Activated CD4-positive, alpha-beta T cell treated with anti-CD3 and anti-CD28 coated beads, Interleukin-10, Interleukin-2, amounts not matched to agents 100 ng/mL and 50 ng/mL, durations not matched to agents 16 hours and 8 hours (primary cell): Measurements from ENCODE around the gene EMP1.

Experiments
- DNase-seq: peaks from one replicate; pipeline ENCODE4 v3.0.0-alpha.2; 2020

EMP1 gene, protein sequence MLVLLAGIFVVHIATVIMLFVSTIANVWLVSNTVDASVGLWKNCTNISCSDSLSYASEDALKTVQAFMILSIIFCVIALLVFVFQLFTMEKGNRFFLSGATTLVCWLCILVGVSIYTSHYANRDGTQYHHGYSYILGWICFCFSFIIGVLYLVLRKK

DNA sequence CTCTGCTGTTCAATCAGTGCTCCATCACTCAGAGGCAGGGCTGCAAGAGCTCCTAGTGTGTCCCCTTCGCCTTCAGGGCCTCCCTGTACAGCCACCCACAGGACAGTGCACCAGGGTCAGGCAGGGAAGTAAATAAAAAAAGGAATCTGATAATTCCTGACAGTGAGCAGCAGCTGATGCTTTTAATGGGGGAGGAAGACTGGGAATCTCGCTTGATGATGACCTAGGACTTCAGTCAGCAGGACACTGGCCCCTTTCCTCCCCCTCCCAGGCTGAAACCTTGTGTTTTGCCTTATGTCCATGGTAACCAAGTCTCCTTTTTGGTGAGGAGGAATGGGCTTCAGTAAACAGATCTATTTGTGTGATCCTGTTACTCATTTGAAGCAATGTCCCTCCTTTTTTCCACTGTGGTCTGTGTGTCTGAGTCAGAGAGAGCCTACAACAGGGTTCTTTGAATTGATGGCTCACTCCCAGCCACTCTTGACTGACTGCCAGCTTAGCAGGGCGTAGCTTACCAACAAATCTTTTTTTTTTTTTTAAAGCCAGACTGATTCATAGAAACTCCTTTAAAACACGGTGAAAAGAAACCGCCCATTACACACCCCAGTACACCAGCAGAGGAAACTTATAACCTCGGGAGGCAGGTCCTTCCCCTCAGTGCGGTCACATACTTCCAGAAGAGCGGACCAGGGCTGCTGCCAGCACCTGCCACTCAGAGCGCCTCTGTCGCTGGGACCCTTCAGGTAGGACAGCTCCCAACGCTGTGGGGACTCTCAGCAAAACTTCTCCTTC is at the start of gene EMP1:
TSS of gene EMP1 (plus strand) at position 597 of the 792 bp plus-strand sequence. CDS start 14,785 bp downstream, outside the sequence.
- DNase-seq = peak; percentile 94

DNA sequence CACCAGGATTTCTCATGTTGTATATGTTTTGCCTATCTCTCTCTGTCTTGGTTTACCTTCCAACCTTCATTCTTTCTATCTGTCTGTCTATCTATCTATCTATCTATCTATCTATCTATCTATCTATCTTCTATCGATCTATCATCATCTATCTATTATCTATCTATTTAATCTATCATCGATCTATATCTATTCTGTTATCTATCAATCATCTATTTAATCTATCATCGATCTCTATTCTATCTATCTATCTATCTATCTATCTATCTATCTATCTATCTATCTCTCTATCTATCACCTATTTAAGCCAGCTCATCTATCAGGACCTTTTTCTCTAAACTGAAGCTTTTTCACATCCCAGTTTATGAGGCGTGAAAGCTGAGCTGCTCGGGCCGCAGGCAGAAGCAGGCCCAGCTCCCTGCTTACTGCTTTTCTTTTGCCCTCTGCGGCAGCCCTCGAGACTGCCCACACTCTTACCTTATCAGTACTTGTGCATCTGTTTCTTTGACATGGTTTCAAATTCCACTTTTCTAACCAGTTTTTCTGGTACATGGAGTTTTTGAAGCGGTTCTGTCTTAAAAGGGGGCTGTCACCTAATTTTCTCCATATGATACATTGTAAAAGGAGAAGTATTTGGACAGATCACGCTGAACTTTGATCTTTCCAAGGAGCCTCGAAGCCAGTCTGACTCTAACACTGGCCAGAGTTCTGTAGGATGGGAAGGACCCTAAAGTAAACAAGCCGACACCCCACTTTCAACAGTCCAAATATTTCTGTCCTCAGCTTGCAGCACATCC is 48.6 kb upstream of the EMP1 start:
- DNase-seq = no peak

DNA sequence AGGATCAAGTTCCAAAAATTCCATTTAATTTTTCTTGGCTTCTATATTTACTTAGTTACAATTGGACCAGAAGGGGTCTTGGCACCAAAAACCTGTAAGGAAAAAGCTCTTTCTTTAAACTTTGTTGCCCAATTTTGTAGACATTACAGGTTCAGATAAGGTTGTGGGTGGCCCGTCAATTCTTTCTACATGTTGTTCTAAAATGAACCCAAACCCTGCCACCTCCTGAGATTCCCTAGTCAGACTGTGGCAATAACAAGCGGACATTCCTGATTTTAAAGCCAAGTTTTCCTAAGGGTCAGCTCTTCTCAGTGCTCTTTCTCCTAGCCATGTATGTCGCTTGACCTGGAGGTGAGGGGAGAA is 48.1 kb upstream of the EMP1 start:
- DNase-seq = no peak

DNA sequence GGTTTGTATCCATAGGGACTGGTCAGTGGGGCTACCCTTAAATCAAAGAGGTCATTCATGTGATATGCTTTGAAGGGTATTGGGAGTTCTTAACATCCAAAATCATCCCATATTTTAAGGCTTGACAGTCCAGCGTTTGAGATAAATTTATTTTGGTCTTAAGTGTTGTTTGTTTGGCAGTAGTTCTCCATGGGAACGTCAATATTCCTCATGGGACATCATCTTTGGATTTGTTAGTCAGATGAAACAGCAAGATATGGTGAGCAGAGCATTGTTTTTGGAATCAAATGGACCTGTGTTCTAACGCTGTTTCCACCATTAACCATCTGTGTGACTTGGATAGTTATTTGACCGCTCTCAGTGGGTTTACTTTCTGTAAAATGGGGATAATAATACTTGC is 47.1 kb upstream of the EMP1 start:
- DNase-seq = no peak

DNA sequence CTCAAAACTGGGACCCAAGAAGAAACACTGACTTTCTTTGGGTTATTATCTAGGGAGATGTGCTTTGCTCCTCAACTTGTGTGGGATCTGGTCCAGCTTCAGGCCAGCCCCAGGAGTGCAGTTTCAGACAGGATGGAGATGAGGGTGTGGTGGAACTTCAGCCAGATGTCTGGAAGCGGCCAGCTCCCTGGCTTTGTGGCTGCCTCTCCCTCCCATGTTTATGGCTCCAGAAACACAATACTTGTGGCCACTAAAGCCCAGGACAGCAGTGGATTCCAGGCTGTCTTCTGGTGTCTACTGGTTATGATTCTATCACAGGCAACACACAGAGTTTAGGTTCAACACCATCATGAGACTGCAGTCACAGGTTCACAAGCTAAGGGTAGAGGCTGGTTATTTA is 44.2 kb upstream of the EMP1 start:
- DNase-seq = no peak

DNA sequence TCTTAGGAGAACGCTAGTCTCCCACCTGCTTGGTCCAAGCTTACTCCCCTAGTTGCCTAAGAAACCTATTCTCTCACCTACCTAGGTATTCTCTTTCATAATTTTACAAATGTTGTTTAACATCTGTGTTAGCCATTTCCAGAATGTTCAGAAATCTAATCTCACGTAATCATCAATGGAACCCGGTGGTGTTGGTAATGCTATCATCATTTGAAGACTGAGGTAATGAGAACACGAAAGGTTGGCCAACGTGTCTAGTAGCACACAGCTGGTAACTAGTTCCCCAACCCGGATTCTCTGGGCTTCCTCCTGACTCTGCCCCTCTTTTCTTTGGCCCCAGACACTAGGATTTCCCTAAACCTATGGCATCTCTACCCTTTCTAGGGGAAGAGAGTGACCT is 43.8 kb upstream of the EMP1 start:
- DNase-seq = no peak

DNA sequence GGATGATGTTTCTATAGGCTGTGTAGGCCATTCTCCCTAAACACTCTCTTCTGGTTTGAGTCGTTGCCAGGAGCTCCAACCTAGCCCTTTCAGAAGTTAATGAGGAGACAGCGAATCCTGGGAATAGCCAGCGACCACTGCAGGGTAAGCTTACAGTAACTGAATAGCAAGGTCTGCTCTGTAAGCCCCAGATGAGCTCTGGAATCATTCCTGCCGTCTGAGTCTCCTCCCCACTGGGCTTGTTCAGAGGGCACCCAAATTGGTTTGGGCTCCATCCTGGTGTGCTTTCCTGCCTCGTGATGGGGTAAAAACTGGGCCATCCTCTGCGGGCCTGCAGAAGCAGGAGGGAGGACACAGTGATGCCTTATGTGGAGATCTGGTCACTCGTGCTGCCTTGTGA is 43.3 kb upstream of the EMP1 start:
- DNase-seq = no peak

DNA sequence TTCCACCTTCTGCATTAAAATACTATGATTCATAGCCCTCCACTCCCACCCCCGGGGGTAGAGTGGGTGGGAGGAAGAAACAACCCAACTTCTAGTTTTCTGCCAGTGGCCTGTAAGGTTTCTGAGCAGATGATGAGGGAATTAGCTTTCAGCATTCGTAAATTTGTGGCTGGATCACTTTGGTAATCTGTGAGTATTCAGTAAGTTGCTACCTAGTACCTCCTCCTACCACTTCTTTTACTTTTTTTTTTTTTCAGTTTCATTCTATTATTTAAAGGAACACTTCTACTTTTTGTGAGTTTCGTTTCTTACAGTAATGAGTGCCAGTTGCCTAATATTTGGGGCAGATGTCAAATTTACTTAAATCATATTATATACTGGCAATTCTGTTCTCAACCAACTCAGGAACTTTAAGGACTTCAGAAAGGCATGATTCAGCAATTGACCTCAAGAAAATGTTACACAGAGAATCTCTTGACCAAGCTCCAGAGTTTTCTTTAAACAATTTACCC is 42.4 kb upstream of the EMP1 start:
- no peak for DNase-seq

DNA sequence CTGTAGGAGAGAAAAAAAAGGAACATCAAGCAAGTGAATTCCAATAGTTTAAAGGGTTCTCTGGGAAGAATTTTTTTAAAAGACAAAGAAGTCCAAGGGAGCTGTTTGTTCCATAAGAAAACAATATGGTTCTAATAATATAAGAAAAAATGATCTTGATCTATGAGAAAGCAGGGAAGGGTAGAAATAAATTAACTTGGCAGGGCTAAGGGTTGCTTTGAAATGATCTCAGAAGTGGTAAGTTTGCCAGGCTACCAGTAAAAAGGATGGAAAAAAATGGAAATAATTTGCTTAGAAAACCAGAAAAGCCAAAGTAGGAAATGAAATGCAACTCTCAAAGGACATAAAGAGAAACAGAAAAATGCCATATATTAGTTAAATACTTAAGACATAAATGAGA is 41.7 kb upstream of the EMP1 start:
- no peak for DNase-seq

DNA sequence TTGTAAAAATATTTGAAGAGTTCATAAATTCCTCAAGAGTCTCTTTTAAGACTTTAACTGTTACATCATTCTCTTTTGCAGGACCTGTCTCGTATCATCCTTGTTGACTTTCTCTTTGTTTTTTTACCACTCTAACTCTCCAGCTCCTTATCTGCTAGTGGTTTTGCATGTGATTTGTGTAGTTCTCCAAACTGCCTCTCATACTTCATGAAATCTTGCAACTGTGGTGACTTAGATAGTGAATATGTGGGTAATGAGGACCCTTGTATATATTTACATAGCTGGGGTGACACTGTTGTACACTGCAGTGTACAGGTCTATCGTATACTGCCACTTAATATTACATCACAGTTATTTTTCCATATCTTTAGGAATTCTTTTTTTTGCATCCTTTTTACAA is 40.2 kb upstream of the EMP1 start:
- DNase-seq = no peak

DNA sequence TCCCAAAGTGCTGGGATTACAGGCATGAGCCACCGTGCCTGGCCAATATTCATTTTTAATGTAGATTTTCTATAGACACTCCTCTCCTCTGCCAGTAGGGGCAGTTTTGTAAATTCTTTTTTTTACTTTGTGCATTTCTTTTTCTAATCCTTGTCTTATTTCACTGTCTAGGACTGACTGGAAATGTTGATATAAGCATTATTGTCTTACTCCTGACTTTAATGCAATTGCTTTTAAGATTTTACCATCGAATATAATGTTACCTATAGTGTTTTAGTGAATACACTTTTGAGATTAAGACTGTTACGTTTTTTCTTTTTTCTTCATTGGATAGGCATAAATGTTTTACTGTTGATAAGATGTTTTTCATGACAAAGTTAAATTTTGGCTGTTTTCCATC is 35.4 kb upstream of the EMP1 start:
- no peak for DNase-seq

DNA sequence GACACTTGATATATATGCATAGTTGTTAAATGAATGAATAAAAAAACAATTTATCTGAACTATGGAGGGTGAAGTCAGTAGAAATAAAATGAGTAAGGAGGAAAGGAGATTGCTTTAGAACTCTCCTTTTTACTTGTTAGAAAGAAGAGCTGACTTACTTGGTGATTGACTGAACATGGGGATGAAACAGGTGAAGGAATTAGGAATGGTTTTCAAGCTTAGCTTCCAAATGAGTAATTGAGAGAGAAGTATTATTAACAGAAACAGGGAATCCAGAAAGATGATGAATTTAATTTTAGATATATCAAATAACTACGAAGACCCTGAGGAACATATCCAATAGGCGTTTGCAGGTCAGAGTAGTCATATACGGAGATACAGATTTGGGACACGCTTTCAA is 33.6 kb upstream of the EMP1 start:
- no peak for DNase-seq

DNA sequence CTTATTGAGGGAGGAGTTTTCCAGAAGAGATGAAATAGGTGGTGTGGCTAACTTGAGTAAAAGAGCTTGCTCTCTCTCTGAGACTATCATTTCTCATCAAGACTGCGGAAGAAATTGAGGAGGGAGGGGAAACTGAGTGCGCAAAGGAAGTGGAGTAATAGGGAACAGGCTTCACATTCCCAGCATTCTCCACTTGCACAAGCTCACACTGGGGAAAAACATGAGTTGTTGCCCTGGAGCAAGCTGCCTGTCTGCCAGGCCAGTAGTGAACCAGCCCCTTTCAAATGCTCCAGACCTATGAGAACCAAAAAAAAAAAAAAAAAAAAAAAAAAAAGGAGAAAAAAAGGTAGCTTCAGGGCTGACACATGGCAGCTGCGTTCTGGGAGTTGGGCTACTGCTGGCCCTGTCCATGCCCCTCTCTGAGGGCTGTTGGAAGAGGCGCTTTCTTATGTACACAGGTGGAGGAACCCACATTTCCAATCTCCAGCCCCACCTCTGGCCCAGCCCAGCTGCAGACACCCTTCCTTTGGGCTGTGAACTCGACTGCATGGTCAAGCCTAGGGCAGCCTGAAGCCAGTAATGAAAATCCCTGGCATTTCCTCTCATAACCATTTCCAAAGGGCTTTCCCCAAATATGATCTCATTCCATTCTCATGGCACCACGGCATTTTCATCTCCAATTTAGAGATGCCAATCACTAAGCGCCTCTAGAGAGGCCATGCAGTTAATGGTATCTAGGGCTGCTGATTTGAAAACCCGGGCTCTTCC is 32.5 kb upstream of the EMP1 start:
- no peak for DNase-seq

DNA sequence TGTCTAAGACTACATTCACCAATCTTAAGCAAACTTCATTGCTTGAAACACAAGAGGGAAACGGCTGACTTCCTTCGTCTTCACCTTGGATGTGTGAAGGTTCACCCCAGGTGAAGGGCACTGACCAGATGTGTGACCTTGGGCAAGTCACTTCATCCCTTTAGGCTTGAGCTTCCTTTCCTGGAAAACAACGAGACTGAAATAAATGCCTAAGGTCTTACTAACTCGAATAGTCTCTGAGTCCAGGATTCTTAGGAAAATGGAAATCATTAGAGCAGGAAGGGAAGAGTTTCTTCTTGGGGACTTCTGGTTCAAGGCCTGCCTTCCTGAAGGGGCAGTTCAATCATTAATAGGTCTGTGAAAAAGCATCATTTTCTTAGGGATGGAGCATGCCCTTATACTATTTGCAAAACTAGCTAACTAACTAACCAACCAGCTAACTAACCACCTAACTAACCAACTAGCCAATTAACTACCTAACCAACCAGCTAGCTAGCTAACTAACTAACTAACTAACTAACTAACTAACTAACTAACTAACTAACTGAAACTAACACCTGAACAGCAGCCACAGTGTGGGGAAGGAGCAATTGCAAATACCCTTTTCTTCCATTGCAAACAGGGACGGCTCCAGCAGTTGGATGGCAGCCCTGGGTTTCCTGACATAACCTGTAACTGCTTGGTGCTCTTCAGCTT is 31.5 kb upstream of the EMP1 start:
- DNase-seq = no peak

DNA sequence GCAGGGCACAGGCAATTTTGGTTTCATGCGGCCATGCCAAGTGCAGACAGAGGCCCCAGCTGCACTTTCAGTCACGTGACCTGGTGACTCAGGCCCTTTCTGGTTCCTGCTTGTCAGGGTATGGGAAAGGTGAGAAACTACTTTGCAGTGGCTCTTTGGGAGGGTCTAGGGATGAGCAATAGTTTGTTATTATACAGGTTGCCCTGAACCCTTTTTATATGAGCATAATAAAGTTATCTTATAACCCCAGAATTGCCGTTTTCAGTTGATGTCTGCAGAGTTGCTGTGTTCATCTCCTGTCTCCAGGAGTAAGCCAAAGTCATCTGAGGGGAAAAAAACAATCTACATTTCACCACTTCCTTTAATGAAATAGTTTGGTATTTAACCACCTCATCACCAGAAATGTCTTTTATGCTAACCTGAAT is 30.9 kb upstream of the EMP1 start:
- DNase-seq = peak; percentile 93

DNA sequence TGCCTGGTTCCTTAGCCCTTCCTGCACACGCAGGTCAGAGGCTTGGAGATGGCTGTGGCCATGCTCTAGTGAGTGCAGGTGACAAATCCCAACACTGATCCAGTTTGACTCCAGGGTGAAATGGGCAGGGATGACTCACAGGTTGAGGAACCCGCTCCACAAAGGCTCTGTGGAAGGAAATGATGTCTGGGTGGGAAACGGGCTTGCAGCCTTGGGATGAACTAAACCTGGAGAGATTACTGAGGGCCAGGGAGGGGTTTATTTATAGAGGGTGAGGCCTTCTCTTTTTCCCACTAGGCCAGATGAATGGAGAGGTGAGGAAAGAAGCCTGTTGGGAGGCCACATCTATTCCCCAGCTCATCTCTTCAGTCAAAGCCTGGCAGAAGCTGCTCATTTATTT is 29.3 kb upstream of the EMP1 start:
- DNase-seq = no peak

DNA sequence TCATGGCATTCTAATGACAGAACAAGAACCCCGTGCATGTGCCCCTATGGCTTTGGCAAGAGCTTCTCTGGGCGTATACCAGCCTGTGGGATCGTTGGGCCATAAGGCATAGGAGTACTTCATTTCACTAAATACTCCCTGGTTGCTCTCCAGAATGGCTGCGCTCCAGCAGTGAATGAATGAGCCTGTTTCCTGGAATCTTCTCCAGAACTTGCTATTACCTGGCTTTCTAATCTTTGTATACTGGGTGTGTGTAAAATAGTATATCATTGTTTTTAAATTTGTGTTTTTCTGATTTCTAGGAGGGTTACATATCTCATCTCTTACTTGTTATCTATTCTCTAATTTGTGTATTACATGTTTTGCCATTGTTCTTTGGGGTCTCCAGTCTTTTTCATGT is 28.6 kb upstream of the EMP1 start:
- DNase-seq = no peak

DNA sequence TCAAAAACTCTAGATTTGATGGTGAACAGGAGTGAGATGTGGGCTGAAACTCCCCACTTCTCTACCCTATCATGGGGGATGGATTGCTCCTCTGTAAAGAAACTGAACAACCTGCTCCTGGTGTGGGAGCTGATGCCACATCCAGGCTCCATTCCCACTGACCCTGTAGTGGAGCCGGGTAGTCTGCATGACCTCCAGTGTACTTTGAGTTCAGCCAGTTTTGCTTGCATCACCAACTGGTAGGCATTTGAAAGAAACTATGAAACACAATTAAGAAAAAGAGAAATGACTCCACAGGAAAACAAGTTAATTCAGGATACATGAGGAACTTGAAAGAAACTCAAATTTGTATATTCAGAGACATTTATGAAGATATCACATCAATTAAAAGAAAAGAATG is 27.3 kb upstream of the EMP1 start:
- no peak for DNase-seq

DNA sequence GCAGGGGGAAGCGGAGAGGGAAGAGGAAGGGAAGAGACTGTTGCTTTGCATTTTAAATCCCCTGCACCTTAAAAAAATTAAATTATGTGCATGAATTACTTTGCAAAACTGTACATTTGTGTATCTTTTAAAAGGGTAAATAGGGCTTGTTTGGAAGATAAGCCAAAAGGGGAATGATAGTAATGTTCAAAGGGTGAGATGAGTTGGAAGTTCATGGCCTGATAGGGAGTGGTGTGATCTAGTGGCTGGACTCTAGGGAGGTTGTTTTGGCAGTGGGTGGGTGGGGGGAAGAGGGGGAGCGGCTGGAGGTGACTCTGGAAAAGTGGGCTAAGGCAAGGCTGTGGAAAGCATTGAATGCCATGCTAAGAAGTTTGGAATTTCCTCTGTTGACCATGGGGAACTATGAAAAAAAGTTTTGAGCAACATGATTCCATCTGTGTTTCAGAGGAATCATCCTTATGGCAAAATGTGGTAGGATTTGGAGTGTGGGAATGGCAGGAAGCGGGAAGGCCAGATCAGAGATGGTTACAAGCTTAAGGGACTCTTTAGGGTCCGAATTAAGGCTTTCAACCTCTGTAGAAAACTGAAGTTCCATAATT is 25.5 kb upstream of the EMP1 start:
- no peak for DNase-seq

DNA sequence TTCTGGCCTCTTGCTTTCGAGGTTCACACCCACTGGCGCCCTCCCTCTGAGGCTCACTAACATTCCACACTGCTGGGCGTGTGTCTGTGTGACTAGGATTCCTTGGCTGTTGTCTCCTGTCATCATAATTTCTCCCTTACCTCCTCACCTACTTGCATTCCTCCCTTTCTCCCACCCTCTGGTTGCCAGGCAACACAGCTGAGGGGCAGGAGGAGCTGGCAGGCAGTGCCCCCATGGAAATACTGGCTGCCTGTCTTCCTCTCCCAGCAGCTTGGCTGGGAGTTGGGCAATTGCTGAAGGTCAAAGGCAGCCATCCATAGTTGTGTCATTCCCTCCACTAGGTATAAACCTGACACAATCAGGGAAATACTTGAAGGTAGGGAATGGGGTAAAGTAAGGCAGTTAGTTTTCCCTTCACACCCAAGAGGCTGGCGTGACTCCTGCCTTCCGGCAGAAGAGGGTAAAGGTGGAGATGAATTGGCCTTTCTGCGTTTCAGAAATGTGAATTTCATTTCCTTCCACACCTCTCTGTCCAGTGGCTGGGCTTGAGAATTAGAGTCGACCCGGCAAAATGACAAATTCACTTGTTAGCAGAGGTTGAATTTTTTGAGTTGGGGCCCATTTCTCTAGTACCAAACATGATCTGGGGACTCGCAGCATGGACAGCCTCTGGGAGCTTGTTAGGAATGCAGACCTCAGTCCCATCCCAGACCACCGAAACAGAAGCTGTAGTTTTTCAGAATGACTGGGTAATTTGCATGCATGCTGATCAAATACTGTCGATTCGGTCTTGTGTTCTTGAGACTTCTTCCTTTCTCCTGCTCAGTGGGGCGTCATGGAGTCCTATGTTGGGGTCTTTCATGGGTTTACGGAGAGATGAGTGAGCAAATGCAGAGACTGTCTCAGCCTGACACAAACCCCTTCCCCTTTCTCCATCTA is 24.3 kb upstream of the EMP1 start:
- DNase-seq = no peak
